Gastroesophageal sphincter (tissue), 4 donors: ENCODE data around the gene KLHL6. TPM values are rescaled to one million over a fixed set of nuclear protein-coding genes. Genes with fewer than 3 reads are reported as not detected.

ENCODE experiments used
- ATAC-seq: fragments of 150-250 bp; one replicate; pipeline ENCODE4 v1.9.1; 2016; ENCODE audit warnings: mild to moderate bottlenecking, moderate library complexity
- H3K27ac ChIP-seq, 4 donors: fragments of 200-600 bp; sonication (generic) in 3 of 4; 1 replicate in 3 of 4; 2 replicates in 1 of 4; pipeline ENCODE4 v1.5.1; 2016 to 2019
- H3K27me3 ChIP-seq: fragments of 200-600 bp; sonication (generic); one replicate; pipeline ENCODE4 v1.5.1; 2019
- H3K36me3 ChIP-seq, 2 donors: fragments of 200-600 bp; sonication (generic); one replicate each; pipeline ENCODE4 v1.5.1; 2019; ENCODE audit warnings: control low read depth in 1 of 2
- H3K4me1 ChIP-seq, 3 donors: fragments of 200-600 bp; sonication (generic); 1 replicate in 2 of 3; 2 replicates in 1 of 3; pipeline ENCODE4 v1.5.1; 2016 to 2019; ENCODE audit warnings: control low read depth in 2 of 3
- H3K4me3 ChIP-seq, 2 donors: fragments of 200-600 bp; sonication (generic); one replicate each; pipeline ENCODE4 v1.5.1; 2019; ENCODE audit warnings: mild to moderate bottlenecking in 1 of 2, moderate library complexity in 1 of 2
- H3K9me3 ChIP-seq, 3 donors: fragments of 200-600 bp; sonication (generic); one replicate each; pipeline ENCODE4 v1.5.1; 2017 to 2019; ENCODE audit warnings: control low read depth in 2 of 3
- CTCF ChIP-seq, 4 experiments: fragments of 200-600 bp in 2 of 4; fragments of 450-650 bp in 2 of 4; sonication (generic) in 1 of 4; IDR thresholded peaks; one replicate each; pipeline ENCODE4 v1.5.1; 2017 to 2019; ENCODE audit warnings: antibody characterized with exemption in 4 of 4, mild to moderate bottlenecking in 2 of 4, moderate library complexity in 2 of 4
- EP300 ChIP-seq: sonication (generic); formaldehyde crosslinking; IDR thresholded peaks from one replicate; pipeline ENCODE4 v1.6.1; 2017; ENCODE audit warnings: antibody characterized with exemption, mild to moderate bottlenecking
- POLR2A ChIP-seq, 2 donors: fragments of 450-650 bp; IDR thresholded peaks; one replicate each; pipeline ENCODE4 v1.6.1; 2017; ENCODE audit warnings: antibody characterized with exemption in 2 of 2, mild to moderate bottlenecking in 2 of 2, moderate library complexity in 1 of 2
- POLR2AphosphoS5 ChIP-seq: sonication (generic); formaldehyde crosslinking; IDR thresholded peaks from one replicate; pipeline ENCODE4 v1.6.1; 2017; ENCODE audit warnings: antibody characterized with exemption
- WGBS, 2 donors: methylation state at CpG; one replicate each; pipeline ENCODE4 v1.1.5; 2018; ENCODE audit warnings: low coverage in 1 of 2; 5-methylcytosine and 5-hydroxymethylcytosine counted together
- total RNA-seq, 4 donors: library from RNA; depleted of rRNA; stranded (reverse); fragments of >200 nt; gene quantifications; one replicate each; pipeline ENCODE4 v1.1.0, GENCODE V29; 2016

The KLHL6 gene
- total RNA-seq, 4 donors from 2014 or later = 0.62 to 1.9 (median 1.0) TPM

DNA sequence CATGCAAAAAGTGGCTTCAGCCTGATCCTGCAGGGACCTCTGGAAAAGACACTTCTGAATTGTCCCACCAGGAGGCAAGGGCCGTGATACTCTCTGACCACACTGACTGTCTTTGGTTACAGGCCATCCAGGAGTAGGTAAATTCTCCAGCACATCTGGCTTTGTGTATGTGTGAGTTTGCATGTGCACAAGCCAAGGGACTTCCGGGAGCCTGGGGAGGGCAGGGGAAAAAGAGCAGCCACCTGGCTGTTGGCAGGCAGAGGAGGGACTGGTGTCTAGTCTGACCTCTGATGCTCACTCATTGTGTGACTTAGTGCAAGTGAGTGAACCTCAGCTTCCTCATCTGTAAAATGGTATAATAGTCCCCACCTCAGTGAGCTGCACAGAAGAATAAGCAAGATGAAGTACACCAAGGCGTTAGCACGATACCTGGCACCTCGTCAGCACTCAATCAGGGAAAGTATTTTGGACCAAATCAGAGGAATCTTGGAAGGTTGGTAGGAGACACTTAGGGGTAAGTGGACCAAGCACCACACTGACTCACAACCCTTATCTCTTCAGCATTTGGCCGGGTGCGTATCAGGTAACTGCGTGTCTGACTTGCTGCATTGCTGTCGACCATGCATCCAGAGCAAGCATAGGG, 19.1 kb downstream of the KLHL6 start:
- TF ChIP-seq EP300 (no peak), POLR2A (IDR thresholded peaks at IDR 0.05) (no peak), CTCF (IDR thresholded peaks at IDR 0.05) (no peak), POLR2AphosphoS5 (no peak)
- no peak for ATAC-seq
- H3K4me1 ChIP-seq = no peaks in the 10 kb centered on the region
- whole genome bisulfite sequencing, 2 donors = 86 to 87% methylated on average over 1 to 7 of the region's 9 CpGs
- no peaks in the 10 kb centered on the region for H3K36me3 ChIP-seq
- H3K27me3 ChIP-seq = no peaks in the 10 kb centered on the region
- H3K27ac ChIP-seq = no peak overlapping the region
- H3K4me3 ChIP-seq = no peak overlapping the region
- no peaks in the 10 kb centered on the region for H3K9me3 ChIP-seq

DNA sequence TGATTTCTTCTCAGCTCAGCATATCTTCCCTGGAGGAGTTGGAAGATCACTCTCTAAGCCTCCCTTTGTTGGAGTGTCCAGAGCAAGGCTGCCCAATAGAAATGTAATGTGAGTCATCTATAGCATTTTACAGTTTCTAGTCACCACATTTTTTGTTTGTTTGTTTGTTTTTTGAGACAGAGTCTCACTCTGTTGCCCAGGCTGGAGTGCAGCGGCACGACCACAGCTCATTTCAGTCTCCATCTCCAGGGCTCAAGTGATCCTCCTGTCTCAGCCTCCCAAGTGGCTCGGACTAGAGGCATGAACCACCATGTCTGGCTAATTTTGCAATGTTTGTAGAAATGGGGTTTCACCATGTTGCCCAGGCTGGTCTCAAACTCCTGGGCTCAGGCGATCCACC, 21.3 kb downstream of the KLHL6 start:
- Histone ChIP-seq H3K36me3 (no peaks in the 10 kb centered on the region), H3K27ac (no peak overlapping the region), H3K27me3 (no peaks in the 10 kb centered on the region), H3K9me3 (no peaks in the 10 kb centered on the region), H3K4me1 (no peaks in the 10 kb centered on the region), H3K4me3 (no peak overlapping the region)
- WGBS, 2 donors = 97 to 100% methylated on average over 1 to 4 of the region's 4 CpGs
- TF ChIP-seq EP300 (no peak), CTCF (IDR thresholded peaks at IDR 0.05) (no peak), POLR2A (IDR thresholded peaks at IDR 0.05) (no peak), POLR2AphosphoS5 (no peak)
- no peak for ATAC-seq

GRCh38 chr3:183533412-183534132, 21.9 kb downstream of the KLHL6 start:
- TF ChIP-seq POLR2A (IDR thresholded peaks at IDR 0.05) (no peak), EP300 (no peak), POLR2AphosphoS5 (no peak), CTCF (IDR thresholded peaks at IDR 0.05) (no peak)
- WGBS, 2 donors = 40 to 53% methylated on average over 8 to 10 of the region's 10 CpGs
- H3K36me3 ChIP-seq = no peaks in the 10 kb centered on the region
- H3K4me1 ChIP-seq = no peaks in the 10 kb centered on the region
- H3K27me3 ChIP-seq = no peaks in the 10 kb centered on the region
- no peaks in the 10 kb centered on the region for H3K9me3 ChIP-seq
- H3K4me3 ChIP-seq = no peak overlapping the region
- H3K27ac ChIP-seq = no peak overlapping the region
- no peak for ATAC-seq

DNA sequence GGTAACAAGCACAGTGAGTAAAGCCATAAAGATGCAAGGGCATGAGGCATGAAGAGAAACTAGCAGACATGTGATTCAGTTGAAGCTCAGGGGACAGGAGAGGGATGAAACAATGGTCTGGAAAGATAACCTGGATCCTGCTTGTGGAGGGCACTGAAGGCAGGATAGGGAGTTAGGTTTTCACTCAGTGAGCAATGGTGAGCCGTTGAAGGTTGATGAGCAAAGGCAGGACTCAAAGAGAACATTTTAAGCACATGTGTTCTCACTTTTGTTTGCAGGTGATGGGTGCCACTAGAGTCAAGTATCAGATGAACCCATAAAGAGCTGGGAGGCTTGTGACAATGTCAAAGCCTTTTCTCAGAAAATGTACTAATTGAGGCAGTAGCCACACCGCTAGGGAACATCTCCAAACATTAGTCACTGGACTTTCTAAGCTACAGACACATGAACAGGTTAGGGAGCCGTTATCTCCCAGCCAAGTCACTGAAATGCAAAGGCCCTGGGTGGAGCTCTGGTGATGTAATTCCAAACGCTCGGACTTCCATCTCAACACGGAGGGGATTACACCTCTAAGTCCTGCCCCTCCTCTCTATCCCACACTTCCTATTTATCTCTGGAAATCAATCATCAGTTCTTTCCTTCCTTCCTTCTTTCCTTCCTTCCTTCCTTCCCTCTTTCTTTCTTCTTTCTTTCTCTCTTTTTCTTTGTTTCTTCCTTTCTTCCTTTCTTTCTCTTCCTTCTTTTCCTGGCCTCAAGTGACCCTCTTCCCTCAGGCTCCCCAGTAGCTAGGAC, 22.7 kb downstream of the KLHL6 start:
- WGBS, 2 donors = 49 to 52% methylated on average over 5 to 6 of the region's 6 CpGs
- no peak overlapping the region for H3K27ac ChIP-seq
- H3K4me1 ChIP-seq = no peaks in the 10 kb centered on the region
- ATAC-seq = no peak
- H3K9me3 ChIP-seq = no peaks in the 10 kb centered on the region
- H3K27me3 ChIP-seq = peaks cover 4% of the 10 kb centered on the region
- no peaks in the 10 kb centered on the region for H3K36me3 ChIP-seq
- no peak for TF ChIP-seq EP300
- no peak for TF ChIP-seq CTCF (IDR thresholded peaks at IDR 0.05)
- TF ChIP-seq POLR2AphosphoS5 = no peak
- no peak for TF ChIP-seq POLR2A (IDR thresholded peaks at IDR 0.05)
- H3K4me3 ChIP-seq = no peak overlapping the region
